PC-9 (cell line): ENCODE results near the gene ASTN2. TPM values are rescaled to one million over a fixed set of nuclear protein-coding genes. Genes with fewer than 3 reads are reported as not detected.

Source experiments
- BruUV-seq: library from RNA; stranded (reverse); fragments of 400-500 nt; replicated peaks from 2 replicates; lab custom pipeline; 2021; lab: Mats Ljungman, UMichigan
- CTCF ChIA-PET: fragments of 300-600 bp; sonication (Branson Sonifier 250); formaldehyde crosslinking; loops from one replicate; lab custom pipeline; 2022; ENCODE audit warnings: antibody characterized with exemption; lab: Charles Lee
- POLR2A ChIA-PET: fragments of 300-600 bp; sonication (Branson Sonifier 250); formaldehyde crosslinking; loops from one replicate; lab custom pipeline; 2022; ENCODE audit warnings: antibody characterized with exemption; ENCODE audit not compliant: unreplicated experiment; lab: Charles Lee
- DNase-seq, 2 experiments: peaks; one replicate each; pipeline versions ENCODE4 v3.0.0 to v3.0.0-alpha.2; 2015 to 2022; ENCODE audit warnings: mixed read lengths in 1 of 2
- H2AFZ ChIP-seq: fragments of 200-600 bp; sonication (generic); 2 replicates; pipeline ENCODE4 v1.8.1; 2017; ENCODE audit warnings: antibody characterized with exemption
- H3F3A ChIP-seq: fragments of 200-600 bp; sonication (generic); 2 replicates; pipeline ENCODE4 v1.8.1; 2017; ENCODE audit warnings: antibody characterized with exemption, mild to moderate bottlenecking, low read depth; ENCODE audit not compliant: insufficient read depth
- H3K27ac ChIP-seq: fragments of 200-600 bp; sonication (generic); 2 replicates; pipeline ENCODE4 v1.6.1; 2016; ENCODE audit warnings: mixed run types
- H3K27me3 ChIP-seq: fragments of 200-600 bp; sonication (generic); 2 replicates; pipeline ENCODE4 v1.6.1; 2016; ENCODE audit warnings: low read depth, mixed run types; ENCODE audit not compliant: insufficient read depth
- H3K36me3 ChIP-seq: fragments of 200-600 bp; sonication (generic); 2 replicates; pipeline ENCODE4 v1.6.1; 2016; ENCODE audit warnings: low read depth, mixed run types
- H3K4me1 ChIP-seq: fragments of 200-600 bp; sonication (generic); replicated peaks from 2 replicates; pipeline ENCODE4 v1.6.1; 2016; ENCODE audit warnings: mixed run types; ENCODE audit not compliant: insufficient read depth
- H3K4me2 ChIP-seq: fragments of 200-600 bp; sonication (generic); 2 replicates; pipeline ENCODE4 v1.6.1; 2017; ENCODE audit warnings: mixed run types
- H3K4me3 ChIP-seq: fragments of 200-600 bp; sonication (generic); 2 replicates; pipeline ENCODE4 v1.6.1; 2016; ENCODE audit warnings: mixed run types
- H3K79me2 ChIP-seq: fragments of 200-600 bp; sonication (generic); 2 replicates; pipeline ENCODE4 v1.6.1; 2017; ENCODE audit warnings: low read depth, mixed run types
- H3K9me2 ChIP-seq: fragments of 200-600 bp; sonication (generic); 2 replicates; pipeline ENCODE4 v1.8.1; 2017; ENCODE audit warnings: mild to moderate bottlenecking; ENCODE audit not compliant: insufficient read depth
- H3K9me3 ChIP-seq: fragments of 200-600 bp; sonication (generic); 2 replicates; pipeline ENCODE4 v1.8.1; 2016; ENCODE audit warnings: low read depth; ENCODE audit not compliant: insufficient read depth
- H4K20me1 ChIP-seq: fragments of 200-600 bp; sonication (generic); 2 replicates; pipeline ENCODE4 v1.8.1; 2017; ENCODE audit not compliant: insufficient read depth
- CTCF ChIP-seq: fragments of 200-600 bp; sonication (generic); conservative IDR thresholded peaks from 2 replicates; pipeline ENCODE4 v1.6.1; 2017; ENCODE audit warnings: mixed run types, antibody characterized with exemption, mild to moderate bottlenecking, moderate library complexity
- EZH2 ChIP-seq: fragments of 200-600 bp; sonication (generic); IDR thresholded peaks from 2 replicates; pipeline ENCODE4 v1.8.0; 2017; ENCODE audit warnings: antibody characterized with exemption, low read depth
- intact Hi-C: fragments of 100-400 bp; cut with micrococcal nuclease; formaldehyde crosslinking; loops from one replicate; pipeline ENCODE4 v1.10.0; 2022; ENCODE audit not compliant: unreplicated experiment
- total RNA-seq: library from RNA; stranded (reverse); gene quantifications from 2 replicates; pipeline ENCODE4 v1.2.3, GENCODE V29; 2021

The ASTN2 gene
- total RNA-seq, 1 experiment from 2014 or later, result 6.2 TPM

- no peaks in the 10 kb centered on the region for H3K9me2 ChIP-seq
- no peaks in the 10 kb centered on the region; the same call in 1 of the 2 replicates for H3K9me3 ChIP-seq
- ChIA-PET CTCF (no interaction called here), POLR2A (no interaction called here)
- no peak overlapping the region for H3K27ac ChIP-seq
- intact Hi-C loops, result no loop called here
- no TSS peak for BruUV-seq
- no peaks in the 10 kb centered on the region for H3K27me3 ChIP-seq
- no peaks in the 10 kb centered on the region for H3F3A ChIP-seq
- no peak overlapping the region for H3K4me2 ChIP-seq
- no peaks in the 10 kb centered on the region for H3K36me3 ChIP-seq
- H2AFZ ChIP-seq, result no peak overlapping the region
- no peaks in the 10 kb centered on the region for H3K4me1 ChIP-seq
- no peak for DNase-seq
- no peak overlapping the region for H3K4me3 ChIP-seq
- H3K79me2 ChIP-seq, result no peaks in the 10 kb centered on the region
- no peak for TF ChIP-seq CTCF
- no peaks in the 10 kb centered on the region for H4K20me1 ChIP-seq
Measured at GRCh38 chr9:117116084-117116483, 298.8 kb downstream of the ASTN2 start.

- no peak overlapping the region for H3K4me3 ChIP-seq
- no peak for DNase-seq
- no peak for TF ChIP-seq CTCF
- no peak for TF ChIP-seq EZH2
- H3K36me3 ChIP-seq, result no peaks in the 10 kb centered on the region
- H3K27me3 ChIP-seq, result no peaks in the 10 kb centered on the region
- CTCF ChIA-PET, result no interaction called here
- no peaks in the 10 kb centered on the region for H3K4me1 ChIP-seq
- no peaks in the 10 kb centered on the region for H3K9me2 ChIP-seq
- no peaks in the 10 kb centered on the region for H4K20me1 ChIP-seq
- H3K4me2 ChIP-seq, result no peak overlapping the region
- BruUV-seq, result no TSS peak
- no peaks in the 10 kb centered on the region for H3K9me3 ChIP-seq
- H2AFZ ChIP-seq, result no peak overlapping the region
- POLR2A ChIA-PET, result no interaction called here
- H3K79me2 ChIP-seq, result no peaks in the 10 kb centered on the region
- intact Hi-C loops, result no loop called here
- H3K27ac ChIP-seq, result no peak overlapping the region
- no peaks in the 10 kb centered on the region for H3F3A ChIP-seq
Measured at GRCh38 chr9:117114768-117115167, 300.1 kb downstream of the ASTN2 start.

- intact Hi-C loops, result no loop called here
- Histone ChIP-seq H3K4me1 (peaks cover 6% of the 10 kb centered on the region; the same call in 1 of the 2 replicates), H4K20me1 (no peaks in the 10 kb centered on the region), H3K27me3 (no peaks in the 10 kb centered on the region), H3K9me2 (no peaks in the 10 kb centered on the region), H3K27ac (no peak overlapping the region), H3K4me3 (no peak overlapping the region), H2AFZ (no peak overlapping the region), H3K79me2 (no peaks in the 10 kb centered on the region), H3K9me3 (peaks cover 5% of the 10 kb centered on the region; the same call in 1 of the 2 replicates), H3F3A (no peaks in the 10 kb centered on the region; the same call in 1 of the 2 replicates), H3K36me3 (no peaks in the 10 kb centered on the region), H3K4me2 (no peak overlapping the region)
- TF ChIP-seq EZH2 (no peak), CTCF (no peak)
- POLR2A ChIA-PET, result no interaction called here
- CTCF ChIA-PET, result no interaction called here
- DNase-seq, result no peak
- no TSS peak for BruUV-seq
Measured at GRCh38 chr9:117104716-117105495, 310.0 kb downstream of the ASTN2 start.
